Suprapubic skin (tissue), 4 donors: ENCODE data around the gene DGKH. TPM values are rescaled to one million over a fixed set of nuclear protein-coding genes. Genes with fewer than 3 reads are reported as not detected.

Experiments
- DNase-seq, 2 donors: peaks; one replicate each; pipeline ENCODE4 v3.0.0-alpha.2; 2019; ENCODE audit warnings: low spot score in 2 of 2
- H3K27ac ChIP-seq: fragments of 200-600 bp; sonication (generic); one replicate; pipeline ENCODE4 v1.5.1; 2019
- H3K27me3 ChIP-seq: fragments of 200-600 bp; sonication (generic); one replicate; pipeline ENCODE4 v1.5.1; 2019
- H3K36me3 ChIP-seq: fragments of 200-600 bp; sonication (generic); one replicate; pipeline ENCODE4 v1.5.1; 2019
- H3K4me1 ChIP-seq: fragments of 200-600 bp; sonication (generic); one replicate; pipeline ENCODE4 v1.5.1; 2019
- H3K4me3 ChIP-seq: fragments of 200-600 bp; sonication (generic); one replicate; pipeline ENCODE4 v1.5.1; 2019; ENCODE audit warnings: mild to moderate bottlenecking
- H3K9me3 ChIP-seq: fragments of 200-600 bp; sonication (generic); one replicate; pipeline ENCODE4 v1.5.1; 2019
- CTCF ChIP-seq, 2 donors: fragments of 200-600 bp in 1 of 2; fragments of 450-650 bp in 1 of 2; sonication (generic) in 1 of 2; IDR thresholded peaks; one replicate each; pipeline ENCODE4 v1.5.1; 2016 to 2019; ENCODE audit warnings: antibody characterized with exemption in 2 of 2, mild to moderate bottlenecking in 1 of 2, moderate library complexity in 1 of 2
- EP300 ChIP-seq: sonication (generic); formaldehyde crosslinking; IDR thresholded peaks from one replicate; pipeline ENCODE4 v1.6.1; 2017; ENCODE audit warnings: antibody characterized with exemption
- POLR2A ChIP-seq, 2 donors: fragments of 450-650 bp; IDR thresholded peaks; one replicate each; pipeline ENCODE4 v1.6.1; 2017; ENCODE audit warnings: antibody characterized with exemption in 2 of 2, mild to moderate bottlenecking in 2 of 2, moderate library complexity in 2 of 2
- POLR2AphosphoS5 ChIP-seq, 3 donors: sonication (generic); formaldehyde crosslinking; IDR thresholded peaks; one replicate each; pipeline ENCODE4 v1.6.1; 2017; ENCODE audit warnings: antibody characterized with exemption in 3 of 3
- WGBS: methylation state at CpG from one replicate; pipeline ENCODE4 v1.1.5; 2018; 5-methylcytosine and 5-hydroxymethylcytosine counted together
- total RNA-seq, 4 donors: library from RNA; depleted of rRNA; stranded (reverse); fragments of >200 nt; gene quantifications; one replicate each; pipeline ENCODE4 v1.1.0, GENCODE V29; 2016

DGKH gene
- total RNA-seq, 4 donors from 2014 or later = 14.8 to 28.0 (median 16.9) TPM

GRCh38 chr13:42216422-42216735 lies 167.9 kb downstream of the DGKH start:
- no peak for TF ChIP-seq CTCF (IDR thresholded peaks at IDR 0.05)
- 78% methylated on average over 1 of the region's 1 CpG for WGBS
- Histone ChIP-seq H3K27me3 (no peaks in the 10 kb centered on the region), H3K36me3 (peaks cover 41% of the 10 kb centered on the region), H3K9me3 (no peaks in the 10 kb centered on the region), H3K4me3 (no peak overlapping the region), H3K4me1 (peaks cover 6% of the 10 kb centered on the region), H3K27ac (no peak overlapping the region)
- no peak for DNase-seq

DNA sequence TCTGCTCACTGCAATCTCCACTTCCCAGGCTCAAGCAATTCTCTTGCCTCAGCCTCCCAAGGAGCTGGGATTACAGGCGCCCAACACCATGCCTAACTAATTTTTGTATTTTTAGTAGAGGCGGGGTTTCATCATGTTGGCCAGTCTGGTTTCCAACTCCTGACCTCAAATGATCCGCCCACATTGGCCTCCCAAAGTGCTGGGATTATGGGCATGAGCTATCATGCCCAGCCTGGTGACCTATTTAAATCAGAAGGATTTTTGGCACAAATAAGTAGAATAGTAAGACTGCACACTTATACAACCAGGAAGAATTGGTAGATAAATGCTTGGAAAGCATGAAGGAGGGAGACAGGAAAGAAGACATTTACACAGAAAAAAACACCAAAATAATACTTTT lies 170.1 kb downstream of the DGKH start:
- peaks cover 6% of the 10 kb centered on the region for H3K4me1 ChIP-seq
- no peak overlapping the region for H3K4me3 ChIP-seq
- peaks cover 31% of the 10 kb centered on the region for H3K36me3 ChIP-seq
- no peak overlapping the region for H3K27ac ChIP-seq
- no peak for DNase-seq
- TF ChIP-seq EP300 (no peak), POLR2AphosphoS5 (IDR thresholded peaks at IDR 0.05) (no peak), CTCF (IDR thresholded peaks at IDR 0.05) (no peak), POLR2A (IDR thresholded peaks at IDR 0.05) (no peak)
- no peaks in the 10 kb centered on the region for H3K9me3 ChIP-seq
- WGBS = 64% methylated on average over 3 of the region's 3 CpGs
- H3K27me3 ChIP-seq = no peaks in the 10 kb centered on the region

GRCh38 chr13:42219051-42219450 lies 170.6 kb downstream of the DGKH start:
- peaks cover 31% of the 10 kb centered on the region for H3K36me3 ChIP-seq
- no peaks in the 10 kb centered on the region for H3K9me3 ChIP-seq
- WGBS = 79% methylated on average over 3 of the region's 3 CpGs
- H3K4me3 ChIP-seq = no peak overlapping the region
- no peak for TF ChIP-seq EP300
- TF ChIP-seq POLR2A (IDR thresholded peaks at IDR 0.05) = no peak
- TF ChIP-seq POLR2AphosphoS5 (IDR thresholded peaks at IDR 0.05) = no peak
- TF ChIP-seq CTCF (IDR thresholded peaks at IDR 0.05) = no peak
- H3K27me3 ChIP-seq = no peaks in the 10 kb centered on the region
- no peak overlapping the region for H3K27ac ChIP-seq
- no peak for DNase-seq
- H3K4me1 ChIP-seq = peaks cover 6% of the 10 kb centered on the region

DNA sequence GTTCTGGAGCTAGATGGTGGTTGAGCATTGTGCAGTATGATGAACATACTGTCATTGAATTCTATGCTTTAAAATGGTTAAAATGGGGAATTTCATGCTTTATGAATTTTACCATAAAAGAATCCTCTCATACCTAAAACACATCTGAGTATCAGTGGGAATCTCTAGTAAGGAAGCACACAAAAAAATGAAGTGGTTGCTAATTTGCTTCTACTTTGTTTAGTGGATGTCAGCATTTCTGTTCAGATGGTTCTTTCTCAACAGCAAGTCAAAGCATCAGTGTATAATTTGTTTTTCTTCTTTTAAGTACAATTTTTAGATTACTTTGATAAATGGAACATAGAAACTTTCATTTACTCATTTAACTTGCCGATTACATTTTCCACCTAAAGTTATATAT lies 171.4 kb downstream of the DGKH start:
- Histone ChIP-seq H3K4me3 (no peak overlapping the region), H3K4me1 (peaks cover 6% of the 10 kb centered on the region), H3K9me3 (no peaks in the 10 kb centered on the region), H3K27me3 (no peaks in the 10 kb centered on the region), H3K36me3 (peaks cover 34% of the 10 kb centered on the region), H3K27ac (no peak overlapping the region)
- TF ChIP-seq POLR2A (IDR thresholded peaks at IDR 0.05) (no peak), EP300 (no peak), POLR2AphosphoS5 (IDR thresholded peaks at IDR 0.05) (no peak), CTCF (IDR thresholded peaks at IDR 0.05) (no peak)
- DNase-seq = no peak
- WGBS = 100% methylated on average over 1 of the region's 1 CpG

GRCh38 chr13:42221121-42221765 lies 172.8 kb downstream of the DGKH start:
- peaks cover 32% of the 10 kb centered on the region for H3K36me3 ChIP-seq
- no peak for DNase-seq
- H3K4me1 ChIP-seq = peaks cover 6% of the 10 kb centered on the region
- H3K4me3 ChIP-seq = no peak overlapping the region
- WGBS = 83% methylated on average over 4 of the region's 4 CpGs
- H3K27ac ChIP-seq = no peak overlapping the region
- no peaks in the 10 kb centered on the region for H3K9me3 ChIP-seq
- TF ChIP-seq EP300 (no peak), CTCF (IDR thresholded peaks at IDR 0.05) (no peak), POLR2AphosphoS5 (IDR thresholded peaks at IDR 0.05) (no peak)
- no peaks in the 10 kb centered on the region for H3K27me3 ChIP-seq
